COLO668 (cell line): Measurements from ENCODE around the gene TCP11L2.
"Not testable (repeated sequence)": the region's sequence is repeated elsewhere in the genome, so short reads cannot be mapped to it uniquely, and the experiment has no call there.

Experiments
- DNase-seq: peaks from one replicate; lab custom pipeline; 2025; ENCODE audit not compliant: unreplicated experiment; lab: John Stamatoyannopoulos, UW

TCP11L2 gene

GRCh38 chr12:106305376-106305775 lies 2.8 kb downstream of the TCP11L2 start:
- DNase-seq = no peak

- no peak for DNase-seq
Observed at GRCh38 chr12:106307181-106307580, 4.6 kb downstream of the TCP11L2 start.

- no peak for DNase-seq
Observed at GRCh38 chr12:106308121-106308520, 5.6 kb downstream of the TCP11L2 start.

- no peak for DNase-seq
Observed at GRCh38 chr12:106308611-106309010, 6.1 kb downstream of the TCP11L2 start.

- no peak for DNase-seq
Observed at GRCh38 chr12:106309671-106310505, 7.4 kb downstream of the TCP11L2 start.

- DNase-seq = no peak
Observed at GRCh38 chr12:106310687-106311086, 8.2 kb downstream of the TCP11L2 start.

- no peak for DNase-seq
Observed at GRCh38 chr12:106311139-106311538, 8.6 kb downstream of the TCP11L2 start.

- not testable (repeated sequence) for DNase-seq
Observed at GRCh38 chr12:106313413-106313812, 10.9 kb downstream of the TCP11L2 start.

GRCh38 chr12:106315523-106315922 lies 13.0 kb downstream of the TCP11L2 start:
- no peak for DNase-seq

GRCh38 chr12:106317406-106318082 lies 15.0 kb downstream of the TCP11L2 start:
- DNase-seq = no peak

- DNase-seq = no peak
Observed at GRCh38 chr12:106321139-106321850, 18.8 kb downstream of the TCP11L2 start.

GRCh38 chr12:106323537-106323936 lies 21.0 kb downstream of the TCP11L2 start:
- DNase-seq = no peak

GRCh38 chr12:106327309-106327869 lies 24.9 kb downstream of the TCP11L2 start:
- DNase-seq = no peak

GRCh38 chr12:106328735-106329134 lies 26.2 kb downstream of the TCP11L2 start:
- no peak for DNase-seq

- DNase-seq = no peak
Observed at GRCh38 chr12:106329231-106329982, 26.9 kb downstream of the TCP11L2 start.

GRCh38 chr12:106331599-106331998 lies 29.1 kb downstream of the TCP11L2 start:
- DNase-seq = no peak

- DNase-seq = no peak
Observed at GRCh38 chr12:106332536-106332935, 30.0 kb downstream of the TCP11L2 start.

- DNase-seq = no peak
Observed at GRCh38 chr12:106333010-106333409, 30.5 kb downstream of the TCP11L2 start.

- no peak for DNase-seq
Observed at GRCh38 chr12:106333756-106334155, 31.2 kb downstream of the TCP11L2 start.

GRCh38 chr12:106341086-106341877 lies 38.7 kb downstream of the TCP11L2 start:
- DNase-seq = no peak
